PFSK-1 (cell line): Measurements from ENCODE around the gene GBA3.

ENCODE experiments used
- POLR2AphosphoS5 ChIP-seq: IDR thresholded peaks from 2 replicates; pipeline ENCODE4 v1.6.1; 2012; ENCODE audit warnings: low read depth, mild to moderate bottlenecking, control low read depth, low read length, moderate library complexity
- REST ChIP-seq, 2 experiments: IDR thresholded peaks; 2 replicates each; pipeline versions ENCODE4 v1.6.1 to v1.8.0; 2011 to 2012; ENCODE audit warnings: low read depth in 2 of 2, low read length in 2 of 2, control low read depth in 1 of 2, inconsistent platforms in 1 of 2, mild to moderate bottlenecking in 1 of 2, moderate library complexity in 1 of 2; ENCODE audit not compliant: insufficient read depth in 1 of 2
- SIN3A ChIP-seq: IDR thresholded peaks from 2 replicates; pipeline ENCODE4 v1.6.1; 2012; ENCODE audit warnings: mild to moderate bottlenecking, low read length, moderate library complexity, borderline replicate concordance; ENCODE audit not compliant: insufficient read depth
- TAF1 ChIP-seq: IDR thresholded peaks from 2 replicates; pipeline ENCODE4 v1.6.1; 2012; ENCODE audit warnings: low read length, control low read depth, borderline replicate concordance; ENCODE audit not compliant: insufficient read depth

DNA sequence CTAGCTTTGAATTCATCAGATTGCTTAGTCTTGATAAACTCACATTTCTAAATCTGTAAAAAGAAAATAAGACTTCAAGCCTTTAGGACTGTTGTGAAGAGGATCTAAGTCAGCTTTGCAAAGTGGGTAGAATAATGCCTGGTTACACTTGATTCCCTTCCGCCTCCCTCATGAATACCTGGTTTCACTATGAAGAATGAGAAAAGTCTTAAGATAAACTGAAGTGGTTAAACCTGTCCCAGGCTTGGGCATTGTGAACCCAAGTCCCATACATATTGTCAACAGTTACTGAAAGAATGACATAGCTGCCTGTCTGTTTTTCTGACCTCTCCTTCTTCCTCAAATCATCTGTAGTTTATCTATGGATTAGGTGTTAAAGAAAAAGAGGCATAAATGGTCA lies 16.7 kb upstream of the GBA3 start:
- TF ChIP-seq POLR2AphosphoS5 (no peak), TAF1 (no peak), REST (IDR thresholded peaks at IDR 0.05; ENCODE audit: insufficient read depth in 1 of 2, low read depth in 2 of 2, low read length in 2 of 2) (no peak), SIN3A (no peak)
